GM21367 (cell line): ENCODE measurements around the gene EVA1C.
"Not testable (repeated sequence)": the region's sequence is repeated elsewhere in the genome, so short reads cannot be mapped to it uniquely, and the experiment has no call there.

ENCODE experiments used
- ATAC-seq: cut with Tn5 transposase; IDR thresholded peaks from one replicate; pipeline ENCODE4 v1.9.1; 2021; ENCODE audit not compliant: unreplicated experiment

Gene EVA1C

DNA sequence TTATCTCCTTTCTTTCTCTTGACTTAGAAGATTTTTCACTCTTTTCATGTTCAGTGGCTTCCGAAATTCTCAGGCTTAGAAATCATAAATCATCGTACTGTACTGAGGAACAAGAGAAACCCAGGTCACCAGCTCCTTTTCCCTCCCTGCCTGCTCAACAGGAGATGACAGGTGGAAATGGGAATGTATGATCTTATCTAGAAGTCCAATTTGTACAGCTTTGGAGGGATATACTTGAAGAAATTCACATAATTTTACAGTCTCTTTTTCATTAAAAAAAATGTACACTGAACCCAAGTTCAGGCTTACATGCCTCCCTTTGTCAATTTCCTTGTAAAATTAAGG is 11.7 kb downstream of the EVA1C start:
- ATAC-seq, result no peak

DNA sequence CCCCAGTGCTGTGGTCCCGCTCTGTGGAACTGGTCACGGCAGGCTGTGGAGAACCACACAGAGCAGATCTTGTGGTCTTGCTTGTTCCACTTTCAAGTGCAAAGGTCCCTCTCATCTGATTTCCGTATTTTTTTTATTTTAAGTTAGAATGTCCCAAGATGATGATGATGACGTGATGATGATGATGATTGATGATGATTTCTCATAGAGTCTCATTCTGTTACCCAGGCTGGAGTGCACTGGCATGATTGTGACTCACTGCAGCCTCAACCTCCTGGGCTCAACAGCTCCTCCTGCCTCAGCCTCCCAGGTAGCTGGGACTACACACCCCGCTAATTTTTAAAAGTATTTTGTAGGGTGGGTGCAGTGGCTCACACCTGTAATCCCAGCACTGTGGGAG is 12.2 kb downstream of the EVA1C start:
- ATAC-seq, result no peak

DNA sequence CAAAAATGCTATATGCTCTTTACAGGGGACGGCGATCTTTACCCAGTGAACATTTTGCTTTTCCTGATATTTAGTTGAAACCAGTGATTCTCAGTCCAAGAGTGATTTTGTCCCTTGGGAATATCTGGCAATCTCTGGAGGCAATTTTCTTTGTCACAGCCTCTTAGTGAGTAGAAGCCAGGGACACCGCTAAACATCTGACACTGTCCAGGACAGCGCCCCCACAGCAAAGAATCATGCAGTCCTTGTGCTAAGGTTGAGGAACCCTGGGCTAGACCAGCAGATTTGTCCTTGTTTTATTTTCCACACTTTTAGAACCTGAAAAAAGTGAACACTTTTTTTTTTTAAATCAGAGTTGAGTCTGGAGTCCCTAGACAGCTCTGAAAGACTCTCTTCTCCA is 13.1 kb downstream of the EVA1C start:
- ATAC-seq, result no peak

DNA sequence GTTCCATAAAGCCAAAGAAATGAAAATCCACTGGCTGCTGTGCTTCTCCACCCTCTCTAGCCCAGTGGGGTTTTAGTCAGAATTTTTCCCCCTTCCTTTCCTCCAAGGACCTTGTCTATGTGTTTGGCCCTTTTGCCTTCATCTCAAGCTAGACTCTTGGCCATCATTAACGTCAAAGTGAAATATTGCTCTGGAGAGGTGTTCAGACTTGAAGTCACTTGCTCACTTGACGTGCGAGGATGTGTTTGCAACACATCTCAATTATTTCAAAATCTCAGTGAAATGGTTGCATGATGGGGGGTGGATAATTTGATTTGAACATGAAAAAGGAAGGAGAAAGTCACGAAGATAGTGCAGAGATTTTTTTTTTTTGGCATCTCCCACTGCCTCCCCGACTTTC is 13.6 kb downstream of the EVA1C start:
- ATAC-seq, result no peak

DNA sequence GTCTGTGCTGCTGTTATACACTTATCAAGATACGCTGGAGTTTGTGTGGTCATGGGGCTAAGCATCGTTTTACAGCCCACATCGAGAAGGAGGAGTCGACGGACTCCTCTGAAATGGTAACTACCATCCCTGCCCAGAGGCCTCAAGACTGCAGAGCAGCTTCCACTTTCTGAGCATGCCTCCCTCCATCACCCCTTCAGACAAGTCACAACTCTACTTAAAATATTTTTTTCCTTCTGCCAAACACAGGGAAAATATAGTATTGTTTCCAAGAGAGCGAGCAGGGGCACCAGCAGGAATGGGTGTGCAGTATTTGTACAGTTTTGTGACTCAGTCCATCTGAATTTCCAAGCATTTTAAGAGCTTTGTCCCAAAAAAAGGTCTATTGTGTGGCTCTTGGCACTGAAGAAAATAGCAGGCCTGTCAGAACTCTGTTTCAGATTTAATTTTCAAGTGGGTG is 14.1 kb downstream of the EVA1C start:
- ATAC-seq, result no peak

DNA sequence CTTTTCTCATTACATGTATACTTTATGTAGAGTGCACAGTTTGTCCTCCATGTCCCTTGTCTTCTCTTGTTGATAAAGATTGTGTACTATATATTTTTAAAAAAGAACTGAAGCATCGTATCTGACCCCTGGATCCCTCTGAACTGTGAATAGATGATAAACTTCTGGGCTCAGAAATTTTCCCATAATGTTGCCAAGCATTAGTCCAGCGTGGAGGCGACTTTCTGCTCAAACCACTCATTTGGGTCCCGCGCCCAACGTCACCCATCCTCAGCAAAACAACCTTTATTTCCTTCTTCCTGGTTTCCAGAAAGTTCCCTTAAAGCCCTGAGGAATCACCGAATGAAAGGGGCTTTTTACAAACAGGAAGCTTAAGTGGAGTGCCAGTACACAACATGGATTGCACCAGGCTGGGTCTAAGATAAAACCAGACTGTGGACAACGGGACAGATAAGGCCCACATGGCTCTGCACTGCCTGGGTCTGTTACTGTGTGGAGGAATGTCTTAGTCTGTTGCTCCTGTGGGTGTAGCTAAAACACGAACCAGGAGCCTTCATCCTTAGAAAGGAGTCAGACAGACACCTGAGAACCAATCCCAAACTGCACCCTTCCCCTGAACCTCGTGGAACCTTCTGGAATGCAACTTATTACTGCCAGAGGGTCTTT is 15.6 kb downstream of the EVA1C start:
- ATAC-seq, result no peak

DNA sequence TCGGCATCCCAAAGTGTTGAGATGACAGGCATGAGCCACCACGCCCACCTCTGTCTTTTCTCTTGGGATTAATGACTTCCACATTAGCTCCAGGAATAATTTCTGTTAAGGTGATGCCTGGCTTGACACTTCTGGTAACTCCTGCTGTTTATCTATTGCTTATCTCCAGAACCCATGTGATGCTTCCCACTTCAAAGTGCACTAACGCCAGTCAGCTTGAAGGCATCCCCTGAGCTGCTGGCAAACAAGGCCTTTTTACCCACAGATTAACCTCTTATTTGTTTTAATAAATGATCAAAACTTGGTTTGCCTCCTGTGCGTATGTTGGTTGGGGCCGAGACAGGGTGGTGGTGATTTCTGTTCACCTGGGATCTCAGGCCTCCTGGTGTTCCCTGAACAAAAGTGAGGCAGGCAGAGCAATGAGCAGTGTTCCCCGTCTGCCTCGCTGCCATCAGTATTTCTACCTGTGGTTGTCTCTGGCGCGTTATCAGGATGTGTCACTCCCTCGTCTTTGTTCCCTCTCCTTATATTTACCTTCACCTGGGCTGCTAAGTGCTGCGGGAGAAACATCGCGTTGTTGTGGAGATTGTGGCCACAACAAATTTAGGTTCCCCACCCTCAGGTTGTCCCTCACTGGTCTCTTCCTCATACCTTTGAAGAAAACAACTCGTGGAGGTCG is 20.6 kb downstream of the EVA1C start:
- not testable (repeated sequence) for ATAC-seq

DNA sequence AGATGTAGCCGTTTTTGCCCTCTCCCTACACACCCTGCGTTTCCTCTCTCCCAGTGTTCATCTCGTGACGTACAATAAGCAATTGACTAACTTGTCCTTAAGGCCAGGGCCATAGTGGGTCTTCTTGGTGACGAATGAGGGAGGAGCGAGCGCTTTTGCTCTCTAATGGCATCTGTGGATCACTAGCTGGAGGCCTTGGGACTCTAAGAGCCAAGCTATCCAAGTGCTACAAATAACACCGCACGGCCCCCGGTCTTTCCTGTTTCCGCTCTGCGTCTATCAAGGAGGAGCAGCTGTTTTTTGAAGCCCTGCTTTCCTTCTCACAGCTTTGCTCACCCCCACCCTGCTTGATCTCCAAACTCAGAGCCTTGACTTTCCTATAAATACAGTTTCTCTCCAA is 25.2 kb downstream of the EVA1C start:
- no peak for ATAC-seq

DNA sequence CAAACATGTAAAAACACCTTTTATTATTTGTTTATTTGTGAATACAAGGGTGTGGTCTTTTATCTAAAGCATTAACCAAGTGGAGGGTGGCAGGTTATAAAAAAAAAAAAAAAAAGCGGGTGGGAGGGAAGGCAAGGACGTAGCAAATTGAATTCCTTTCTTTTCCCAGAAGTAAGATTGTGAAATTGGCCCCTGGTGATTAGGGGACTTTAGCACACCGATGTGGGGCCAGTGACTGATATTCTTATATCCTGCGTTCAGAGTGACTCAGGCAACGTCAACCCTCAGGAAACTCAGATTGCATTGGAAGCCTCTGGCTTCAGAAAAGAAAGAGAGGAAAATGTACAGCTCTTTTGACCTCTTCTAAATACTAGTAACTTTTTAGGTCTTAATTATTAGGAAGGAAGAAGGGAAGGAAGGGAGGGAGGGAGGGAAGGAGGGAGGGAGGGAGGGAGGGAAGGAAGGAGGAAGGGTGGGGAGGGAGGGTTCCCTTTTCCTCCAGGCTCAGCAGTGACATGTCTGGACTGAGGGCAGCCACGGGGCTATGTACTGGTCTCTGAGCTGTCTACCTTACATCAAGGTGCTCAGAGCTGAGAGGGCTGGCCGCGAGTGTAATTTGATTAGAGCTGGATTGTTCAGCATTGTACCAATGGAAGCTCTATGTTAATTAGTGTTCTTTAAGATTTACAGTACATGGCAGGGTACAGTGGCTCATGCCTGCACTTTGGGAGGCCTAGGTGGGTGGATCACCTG is 30.2 kb downstream of the EVA1C start:
- ATAC-seq, result no peak

DNA sequence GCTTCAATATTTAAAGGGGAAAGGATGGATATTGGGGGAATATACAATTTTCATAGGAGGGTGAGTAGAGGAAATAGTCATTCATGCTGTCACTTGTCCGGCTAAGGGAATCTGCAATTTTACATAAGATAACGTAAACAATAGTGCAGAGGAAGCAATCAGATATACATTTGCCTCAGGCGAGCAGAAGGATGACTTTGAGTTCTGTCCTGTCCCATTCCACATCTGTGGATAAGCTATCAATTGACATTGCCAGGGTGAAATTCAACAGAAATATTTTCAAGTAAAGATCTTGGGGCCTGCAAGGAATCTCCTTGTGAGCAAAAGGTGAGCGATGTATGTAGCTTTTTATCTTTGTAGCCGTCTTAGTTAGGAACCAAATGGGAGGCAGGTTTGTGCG is 32.6 kb downstream of the EVA1C start:
- no peak for ATAC-seq

DNA sequence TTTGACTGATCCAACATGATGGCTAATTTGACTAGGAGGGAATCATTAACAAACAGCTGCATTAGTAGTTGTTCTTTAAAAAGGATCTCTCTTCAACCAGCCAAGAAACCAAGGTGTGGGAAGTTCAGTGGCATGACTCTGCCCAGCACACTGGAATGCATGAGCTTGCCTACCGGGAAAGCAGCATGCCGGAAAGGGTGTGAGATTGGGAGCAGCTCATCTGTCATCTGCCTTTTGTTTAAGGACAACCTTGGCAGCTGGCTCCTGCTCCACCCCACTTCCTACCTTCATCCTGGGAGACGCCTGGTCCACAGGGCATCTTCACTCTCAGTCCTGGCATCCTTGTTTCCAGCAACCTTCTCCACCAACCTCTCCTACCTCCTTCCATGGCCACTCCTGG is 33.9 kb downstream of the EVA1C start:
- not testable (repeated sequence) for ATAC-seq

DNA sequence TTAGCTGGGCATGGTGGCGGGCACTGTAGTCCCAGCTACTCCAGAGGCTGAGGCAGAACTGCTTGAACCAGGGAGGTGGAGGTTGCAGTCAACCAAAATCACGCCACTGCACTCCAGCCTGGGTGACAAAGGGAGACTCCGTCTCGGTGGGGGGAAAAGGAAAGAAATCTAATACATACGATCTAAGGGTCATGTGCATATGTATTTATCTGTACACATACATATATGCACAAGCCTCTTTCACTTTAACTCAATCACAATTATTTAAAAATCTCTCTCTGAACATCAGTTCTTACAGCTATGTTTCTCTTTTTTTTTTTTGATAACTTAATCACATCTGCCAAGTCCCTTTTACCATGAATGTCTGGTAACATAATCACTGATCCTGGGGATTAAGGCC is 34.7 kb downstream of the EVA1C start:
- ATAC-seq, result no peak

DNA sequence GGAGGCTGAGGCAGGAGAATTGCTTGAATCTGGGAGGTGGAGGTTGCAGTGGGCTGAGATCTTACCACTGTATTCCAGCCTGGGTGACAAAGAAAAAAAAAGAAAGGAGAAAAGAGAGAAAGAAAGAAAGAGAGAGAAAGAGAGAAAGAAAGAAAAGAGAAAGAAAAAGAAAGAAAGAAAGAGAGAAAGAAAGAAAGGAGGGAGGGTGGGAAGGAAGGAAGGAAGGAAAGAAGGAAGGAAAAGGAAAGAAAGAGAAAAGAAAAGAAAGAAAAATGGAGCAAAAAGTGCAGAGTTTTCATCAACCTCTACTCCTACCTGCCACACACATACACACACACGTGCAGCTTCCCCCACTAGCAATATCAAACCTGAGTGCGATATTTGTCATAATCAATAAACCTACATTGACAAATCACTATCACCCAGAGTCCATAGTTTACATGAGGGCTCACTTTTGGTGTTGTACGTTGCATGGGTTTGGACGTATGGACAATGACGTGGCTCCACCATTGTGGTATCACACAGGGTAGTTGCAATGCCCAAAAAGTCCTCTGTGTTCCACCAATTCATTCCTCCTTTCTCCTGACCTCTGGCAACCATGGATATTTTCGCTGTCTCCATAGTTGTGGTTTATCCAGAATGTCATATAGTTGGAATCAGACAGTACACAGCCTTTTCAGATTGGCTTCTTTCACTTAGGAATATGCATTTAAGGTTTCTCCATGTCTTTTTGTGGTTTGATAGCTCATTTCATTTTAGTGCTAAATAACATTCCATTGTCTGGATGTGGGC is 36.5 kb downstream of the EVA1C start:
- ATAC-seq, result no peak

DNA sequence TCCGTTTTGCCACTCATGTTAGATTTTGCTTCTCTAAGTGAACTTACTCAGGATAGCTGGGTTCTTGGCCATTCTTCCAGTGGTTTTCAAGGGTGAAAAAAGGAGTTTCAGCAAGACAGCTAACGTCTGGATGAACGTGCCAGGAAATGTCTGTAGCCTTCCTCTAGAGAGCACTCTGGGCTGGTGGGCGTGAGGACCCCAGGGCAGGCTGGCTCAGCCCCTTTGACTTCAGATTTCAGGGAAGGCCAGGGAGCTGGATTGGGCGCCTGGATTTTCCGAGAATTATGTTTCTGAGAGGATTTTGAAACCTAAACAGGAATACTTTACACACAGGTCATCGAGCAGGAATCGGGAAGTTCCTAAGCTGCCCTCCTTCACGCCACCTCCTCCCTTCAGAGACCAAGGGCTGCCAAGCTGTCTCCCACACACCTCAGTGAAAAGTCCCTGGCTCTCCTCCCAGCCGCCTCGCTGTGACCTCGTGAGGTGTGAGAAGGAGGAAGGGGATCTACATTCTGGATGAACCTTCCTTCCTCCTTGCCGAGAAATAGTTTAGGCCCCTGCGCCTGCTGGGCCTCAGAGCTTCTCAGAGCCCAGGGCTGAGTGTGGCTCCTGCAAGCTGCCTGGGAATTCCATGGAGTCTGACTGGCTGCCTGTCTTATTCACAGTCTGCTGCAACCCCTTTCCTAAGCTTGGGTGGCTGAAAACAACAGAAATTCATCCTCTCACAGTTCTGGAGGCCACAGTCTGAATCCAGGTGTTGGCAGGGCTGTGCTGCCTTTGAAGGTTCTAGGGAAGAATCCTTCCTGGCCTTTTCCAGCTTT is 38.6 kb downstream of the EVA1C start:
- ATAC-seq, result not testable (repeated sequence)

DNA sequence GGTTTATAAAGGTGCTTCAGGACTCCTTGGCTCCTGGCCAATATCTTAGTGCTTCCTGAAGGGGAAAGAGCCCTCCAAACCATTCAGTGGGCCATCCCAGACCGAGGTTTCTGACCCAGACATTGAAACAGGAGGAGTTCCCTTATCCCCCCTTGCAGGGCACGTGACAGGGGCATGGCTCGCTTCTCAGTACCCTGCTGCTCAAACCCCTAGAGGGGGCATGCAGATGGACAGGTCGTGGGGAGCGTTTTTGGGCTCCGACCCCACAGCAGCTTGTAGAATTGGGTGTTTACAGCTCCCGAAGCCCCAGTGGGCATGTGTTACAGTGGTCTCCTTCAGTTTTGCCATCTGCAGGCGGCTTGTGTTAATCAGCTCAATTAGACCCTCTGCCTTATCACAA is 39.7 kb downstream of the EVA1C start:
- not testable (repeated sequence) for ATAC-seq

DNA sequence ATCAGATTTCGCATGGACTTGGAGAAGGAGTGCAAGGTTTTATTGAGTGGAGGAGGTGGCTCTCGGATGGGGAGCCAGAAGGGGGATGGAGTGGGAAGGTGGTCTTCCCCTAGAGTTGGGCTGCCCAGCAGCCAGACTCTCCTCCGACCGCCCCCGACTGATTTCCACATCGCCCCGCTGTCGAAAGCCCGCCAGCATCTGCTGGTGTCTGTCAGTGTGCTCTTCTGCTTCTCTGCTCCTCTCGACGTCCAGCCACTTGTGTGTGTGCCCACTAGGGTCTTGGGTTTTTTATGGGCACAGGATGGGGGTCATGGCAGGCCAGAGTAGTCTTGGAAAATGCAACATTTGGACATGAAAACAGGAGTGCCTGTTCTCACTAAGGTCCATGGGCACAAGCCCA is 40.1 kb downstream of the EVA1C start:
- no peak for ATAC-seq

DNA sequence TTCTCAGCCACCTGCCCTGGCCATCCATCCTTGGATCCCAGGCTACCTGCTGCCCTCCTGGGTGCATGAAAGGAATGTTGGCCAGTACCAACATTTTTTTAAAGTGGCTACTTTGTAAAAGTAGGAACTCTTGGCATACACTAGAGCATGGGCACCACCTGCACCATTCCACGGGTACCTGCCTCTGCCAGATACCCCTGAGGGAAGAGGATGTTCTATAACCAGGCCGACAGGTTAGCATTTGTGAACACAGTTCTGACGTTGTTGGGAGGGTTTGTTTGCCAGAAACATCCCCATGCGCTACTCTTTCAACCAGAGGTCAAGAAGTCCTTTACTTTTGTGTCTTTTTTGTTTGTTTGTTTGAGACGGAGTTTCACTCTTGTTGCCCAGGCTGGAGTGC is 43.0 kb downstream of the EVA1C start:
- ATAC-seq, result no peak

DNA sequence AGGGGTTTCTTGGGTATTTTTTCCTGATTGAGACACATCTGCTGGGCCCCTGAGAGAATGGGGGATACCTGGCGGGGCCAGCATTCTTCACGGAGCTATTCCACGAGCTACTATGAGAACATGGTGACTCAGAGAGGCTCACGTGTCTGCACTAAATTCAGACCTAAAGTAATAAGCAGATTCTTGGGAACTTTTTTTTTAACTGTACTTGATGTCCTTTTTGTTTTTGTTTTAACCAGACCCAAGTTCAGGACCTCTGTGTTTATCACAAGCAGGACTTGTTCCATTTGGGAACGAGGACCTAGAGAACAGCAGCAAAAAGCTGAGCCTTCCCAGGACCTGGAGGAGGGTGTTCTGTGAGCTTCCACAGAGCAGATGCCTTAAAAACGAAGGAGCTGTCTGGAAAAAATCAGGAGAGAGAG is 44.0 kb downstream of the EVA1C start:
- ATAC-seq, result no peak

DNA sequence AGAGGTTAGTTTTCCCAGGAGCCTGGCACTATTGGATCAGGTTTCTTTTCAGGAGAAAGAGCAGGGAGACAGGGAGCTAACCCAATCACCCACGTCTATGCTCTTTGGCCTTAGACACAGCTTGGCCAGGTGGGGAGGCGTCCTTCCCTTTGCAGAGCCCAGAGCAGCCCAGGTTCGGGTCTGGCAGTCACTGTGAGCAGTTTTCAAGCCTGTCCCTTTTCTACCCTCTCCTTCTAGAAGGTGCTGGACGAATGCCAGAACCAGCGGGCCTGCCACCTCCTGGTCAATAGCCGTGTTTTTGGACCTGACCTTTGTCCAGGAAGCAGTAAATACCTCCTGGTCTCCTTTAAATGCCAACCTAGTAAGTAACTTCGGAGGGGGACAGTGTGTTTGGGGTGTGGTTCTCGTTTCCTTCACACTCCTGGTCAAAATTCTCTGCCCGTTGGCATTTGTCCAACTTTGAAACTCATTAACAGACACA is 44.9 kb downstream of the EVA1C start:
- ATAC-seq, result no peak

DNA sequence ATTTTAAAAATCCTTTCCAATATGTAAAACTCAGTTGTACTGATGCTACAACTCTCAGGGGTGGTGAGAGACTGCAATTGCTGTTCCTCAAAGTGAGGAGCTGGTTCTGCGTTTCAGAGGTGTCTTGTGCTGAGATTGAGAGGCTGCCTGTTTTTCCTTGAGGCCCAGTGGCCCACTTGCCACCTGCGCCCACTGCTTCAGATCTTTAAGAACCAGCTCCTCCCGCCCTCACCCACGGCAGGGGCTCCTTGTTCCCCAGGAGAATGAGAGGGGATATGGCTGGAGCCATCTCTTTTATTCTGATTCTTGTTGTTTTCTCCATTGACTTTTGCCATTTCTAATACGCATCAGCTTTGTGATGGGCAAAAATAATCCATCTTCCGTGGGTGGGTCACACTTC is 45.5 kb downstream of the EVA1C start:
- no peak for ATAC-seq
